IMR-90 (cell line): ENCODE data around the gene CD2BP2. TPM values are rescaled to one million over a fixed set of nuclear protein-coding genes. Genes with fewer than 3 reads are reported as not detected.

Experiments
- ATAC-seq: fragments of 200-7000 bp; cut with Tn5 transposase; 2 replicates; pipeline ENCODE4 v1.9.1; 2020; ENCODE audit warnings: low read depth, mild to moderate bottlenecking, moderate library complexity
- BruUV-seq: library from RNA; stranded (reverse); fragments of 400-500 nt; replicated peaks from 2 replicates; lab custom pipeline; 2021; lab: Mats Ljungman, UMichigan
- CTCF ChIA-PET: fragments of 300-600 bp; formaldehyde crosslinking; extraction: SDS; loops from one replicate; lab custom pipeline; 2021; ENCODE audit warnings: antibody characterized with exemption; lab: Yijun Ruan, JAX
- POLR2A ChIA-PET: fragments of 300-600 bp; sonication (Branson Sonifier 250); formaldehyde crosslinking; loops from one replicate; lab custom pipeline; 2022; ENCODE audit warnings: antibody characterized with exemption; ENCODE audit not compliant: unreplicated experiment; lab: Charles Lee
- DNase-seq: peaks from one replicate; pipeline ENCODE4 v3.0.0; 2013
- H2AFZ ChIP-seq: replicated peaks from 2 replicates; pipeline ENCODE3; 2013; ENCODE audit warnings: low read length, mild to moderate bottlenecking; ENCODE audit not compliant: poor library complexity
- H2AK5ac ChIP-seq: 2 replicates; pipeline ENCODE4 v1.6.1; 2013; ENCODE audit warnings: low read depth, low read length, inconsistent platforms
- H2AK9ac ChIP-seq: replicated peaks from 2 replicates; pipeline ENCODE3; 2013; ENCODE audit warnings: mild to moderate bottlenecking, low read depth, low read length, moderate library complexity; ENCODE audit not compliant: poor library complexity
- H2BK120ac ChIP-seq: 2 replicates; pipeline ENCODE4 v1.6.1; 2013; ENCODE audit warnings: low read depth, low read length, inconsistent platforms
- H2BK15ac ChIP-seq: 3 replicates; pipeline ENCODE4 v1.6.1; 2013; ENCODE audit warnings: low read depth, low read length, inconsistent platforms
- H2BK20ac ChIP-seq: 2 replicates; pipeline ENCODE4 v1.6.1; 2013; ENCODE audit warnings: low read depth, mild to moderate bottlenecking, inconsistent platforms, low read length, moderate library complexity
- H2BK5ac ChIP-seq: 2 replicates; pipeline ENCODE4 v1.6.1; 2013; ENCODE audit warnings: mild to moderate bottlenecking, low read depth, low read length, inconsistent platforms; ENCODE audit not compliant: poor library complexity, severe bottlenecking
- H3K14ac ChIP-seq: replicated peaks from 2 replicates; pipeline ENCODE4 v1.6.1; 2013; ENCODE audit warnings: low read depth, low read length, inconsistent platforms
- H3K18ac ChIP-seq: 2 replicates; pipeline ENCODE4 v1.6.1; 2013; ENCODE audit warnings: low read depth, low read length, control low read depth
- H3K23ac ChIP-seq: 2 replicates; pipeline ENCODE4 v1.6.1; 2013; ENCODE audit warnings: low read depth, low read length, inconsistent platforms
- H3K27ac ChIP-seq: 2 replicates; pipeline ENCODE4 v1.5.1; 2013; ENCODE audit warnings: mild to moderate bottlenecking, control low read depth, low read length; ENCODE audit not compliant: insufficient read depth
- H3K27me3 ChIP-seq: 2 replicates; pipeline ENCODE4 v1.6.1; 2013; ENCODE audit warnings: low read length; ENCODE audit not compliant: control insufficient read depth, insufficient read depth
- H3K36me3 ChIP-seq: 2 replicates; pipeline ENCODE4 v1.6.1; 2013; ENCODE audit warnings: low read length, mixed read lengths; ENCODE audit not compliant: control insufficient read depth, insufficient read depth
- H3K4ac ChIP-seq: 2 replicates; pipeline ENCODE4 v1.6.1; 2013; ENCODE audit warnings: low read depth, low read length, inconsistent platforms
- H3K4me1 ChIP-seq: 2 replicates; pipeline ENCODE4 v1.6.1; 2013; ENCODE audit warnings: low read length, mixed read lengths; ENCODE audit not compliant: control insufficient read depth, insufficient read depth
- H3K4me2 ChIP-seq: 2 replicates; pipeline ENCODE4 v1.6.1; 2013; ENCODE audit warnings: low read depth, mild to moderate bottlenecking, control low read depth, low read length, moderate library complexity
- H3K4me3 ChIP-seq: 2 replicates; pipeline ENCODE4 v1.5.1; 2013; ENCODE audit warnings: low read depth, mild to moderate bottlenecking, control low read depth, low read length, moderate library complexity; ENCODE audit not compliant: insufficient read depth
- H3K56ac ChIP-seq: 2 replicates; pipeline ENCODE4 v1.6.1; 2013; ENCODE audit warnings: low read length, inconsistent platforms; ENCODE audit not compliant: insufficient read depth; ENCODE audit errors: extremely low read depth
- H3K79me1 ChIP-seq, 2 experiments: 2 replicates each; pipeline ENCODE4 v1.6.1; 2013; ENCODE audit warnings: low read length in 2 of 2, inconsistent platforms in 1 of 2, low read depth in 1 of 2
- H3K9ac ChIP-seq: 2 replicates; pipeline ENCODE4 v1.6.1; 2013; ENCODE audit warnings: low read depth, low read length, control low read depth
- H3K9me1 ChIP-seq: 2 replicates; pipeline ENCODE4 v1.6.1; 2013; ENCODE audit warnings: low read length, inconsistent platforms; ENCODE audit not compliant: insufficient read depth
- H3K9me3 ChIP-seq: 2 replicates; pipeline ENCODE4 v1.6.1; 2013; ENCODE audit warnings: low read length; ENCODE audit not compliant: control insufficient read depth, insufficient read depth
- H4K20me1 ChIP-seq: 2 replicates; pipeline ENCODE4 v1.6.1; 2013; ENCODE audit warnings: low read length, inconsistent platforms; ENCODE audit not compliant: insufficient read depth
- H4K5ac ChIP-seq: 2 replicates; pipeline ENCODE4 v1.6.1; 2013; ENCODE audit warnings: mild to moderate bottlenecking, low read depth, low read length, control low read depth
- H4K8ac ChIP-seq, 2 experiments: 2 replicates each; pipeline ENCODE4 v1.6.1; 2013; ENCODE audit warnings: low read depth in 2 of 2, low read length in 2 of 2, control low read depth in 1 of 2, inconsistent platforms in 1 of 2
- H4K91ac ChIP-seq: 2 replicates; pipeline ENCODE4 v1.6.1; 2013; ENCODE audit warnings: low read depth, low read length, inconsistent platforms; ENCODE audit not compliant: insufficient read depth
- CTCF ChIP-seq: conservative IDR thresholded peaks from 2 replicates; pipeline ENCODE4 v1.5.1; 2012; ENCODE audit warnings: mild to moderate bottlenecking, low read depth, low read length, improper control_type of control experiment
- FOS ChIP-seq: fragments of 150-350 bp; IDR thresholded peaks from 2 replicates; pipeline ENCODE4 v1.6.1; 2016; ENCODE audit warnings: low read depth, low read length
- MAFK ChIP-seq: IDR thresholded peaks from 2 replicates; pipeline ENCODE4 v1.6.1; 2012; ENCODE audit warnings: low read depth, low read length, improper control_type of control experiment
- POLR2A ChIP-seq: IDR thresholded peaks from 2 replicates; pipeline ENCODE4 v1.6.1; 2012; ENCODE audit warnings: mild to moderate bottlenecking, low read depth, low read length
- WGBS, 2 experiments: methylation state at CpG; one replicate each; pipeline versions ENCODE4 v1.1.5 to v1.1.7; 2013; ENCODE audit warnings: missing lambda C conversion rate in 2 of 2; ENCODE audit not compliant: insufficient read length in 1 of 2; ENCODE audit errors: extremely low coverage in 2 of 2; 5-methylcytosine and 5-hydroxymethylcytosine counted together
- dilution Hi-C: fragments of 300-500 bp; cut with HindIII; formaldehyde crosslinking; loops from one replicate; pipeline ENCODE4 v1.14.3; 2018; ENCODE audit warnings: low sequenced_read_pairs; ENCODE audit not compliant: unreplicated experiment
- in situ Hi-C: fragments of 300-500 bp; cut with MboI; formaldehyde crosslinking; loops from 3 replicates; pipeline ENCODE4 v1.14.3; 2019; ENCODE audit warnings: low sequenced_read_pairs, inconsistent platforms, mixed read lengths
- intact Hi-C: fragments of 100-400 bp; cut with micrococcal nuclease; formaldehyde crosslinking; loops from 2 replicates; pipeline ENCODE4 v1.10.0; 2022
- polyA plus RNA-seq, 3 experiments: library from polyadenylated mRNA; depleted of rRNA; stranded (reverse); fragments of >200 nt; gene quantifications; 2 replicates each; pipeline ENCODE4 v1.2.3, GENCODE V29; 2012; ENCODE audit warnings: low replicate concordance in 1 of 3
- total RNA-seq: library from RNA; depleted of rRNA; stranded (reverse); fragments of >200 nt; gene quantifications from 2 replicates; pipeline ENCODE4 v1.2.3, GENCODE V29; 2012

Gene CD2BP2
- total and polyA plus RNA-seq, 2 of the 4 experiments (the other 2 are of a cell fraction) = 29.6 to 41.1 TPM

- intact Hi-C loops (loop anchor here (2.0 kb wide), 2 partner anchors 14 to 16 kb away; no protein-coding TSS in a partner anchor), in situ Hi-C loops (no loop called here), dilution Hi-C loops (no loop called here)
- Histone ChIP-seq H2AFZ (peak overlapping the region; percentile 98), H3K4me3 (peak overlapping the region; percentile 95), H2BK120ac (peak overlapping the region; percentile 9; the same call in 1 of the 2 replicates), H3K27ac (peak overlapping the region; percentile 82), H3K36me3 (peaks cover 12% of the 10 kb centered on the region; the same call in 1 of the 2 replicates), H2BK20ac (no peak overlapping the region), H3K9ac (peak overlapping the region; percentile 93), H2AK5ac (peak overlapping the region; percentile 61), H3K56ac (peak overlapping the region; percentile 94), H3K4me1 (peaks cover 7% of the 10 kb centered on the region), H3K9me3 (no peaks in the 10 kb centered on the region), H4K20me1 (no peaks in the 10 kb centered on the region), H3K4ac (peak overlapping the region; percentile 87), H3K9me1 (no peaks in the 10 kb centered on the region), H3K14ac (peak overlapping the region; percentile 90), H3K23ac (peak overlapping the region; percentile 94), H2BK15ac (0 out of 3 replicates have a peak overlapping the region, but pooled peaks have one; percentile 2), H3K79me1 (peaks cover 0 to 50% of the 10 kb centered on the region in 2 experiments), H3K4me2 (peak overlapping the region; percentile 96), H2AK9ac (peak overlapping the region; percentile 94), H3K18ac (peak overlapping the region; percentile 55), H4K5ac (peak overlapping the region; percentile 86), H4K91ac (peak overlapping the region; percentile 79), H3K27me3 (no peaks in the 10 kb centered on the region), H2BK5ac (peak overlapping the region; percentile 81), H4K8ac (peak overlapping the region; percentile 77 to 92)
- no peak for TF ChIP-seq FOS
- TF ChIP-seq POLR2A = peak; percentile 58
- TF ChIP-seq CTCF = no peak
- no peak for TF ChIP-seq MAFK
- ChIA-PET CTCF (interaction anchor here (1.0 to 1.5 kb wide), 2 partner anchors 15 to 26 kb away, joined by 3 to 6 read pairs; no protein-coding TSS in a partner anchor), POLR2A (interaction anchor here (0.5 to 1.3 kb wide), 3 partner anchors 12 to 264 kb away, joined by 3 to 7 read pairs (median 3); partner anchors contain the start of gene ZNF771)
- ATAC-seq (peak; percentile 36), DNase-seq (peak; percentile 50)
- 1% methylated on average over 19 of the region's 31 CpGs; no CpG with 5 or more reads in 1 of the 2 experiments for WGBS, 2 experiments
- no TSS peak for BruUV-seq
These were observed 39.6 kb upstream of the CD2BP2 start for GRCh38 chr16:30394592-30395154.
